Measurements from ENCODE around the gene MTX1. TPM values are rescaled to one million over a fixed set of nuclear protein-coding genes. Genes with fewer than 3 reads are reported as not detected.
"Not testable (repeated sequence)": the region's sequence is repeated elsewhere in the genome, so short reads cannot be mapped to it uniquely, and the experiment has no call there.

Gene MTX1
- total and polyA plus RNA-seq, 2 experiments from 2014 or later, result 77.7 to 106 TPM

- no peak for TF ChIP-seq ZNF462 (CRISPR knock-in tag; IDR thresholded peaks at IDR 0.05)
Measured at GRCh38 chr1:155210314-155211104, 2.0 kb downstream of the MTX1 start (continued).

GRCh38 chr1:155211381-155212050, 3.0 kb downstream of the MTX1 start:
- not testable (repeated sequence) for H3K79me2 ChIP-seq (replicated peaks; ENCODE audit: insufficient read depth); H3K27ac ChIP-seq (ENCODE audit: low read depth); H3K4me3 Mint-ChIP-seq; H3K4me2 ChIP-seq; H4K20me1 ChIP-seq (replicated peaks; ENCODE audit: insufficient read depth); H3K4me3 ChIP-seq; H2AFZ ChIP-seq; H3K27ac Mint-ChIP-seq; H3K27me3 ChIP-seq (ENCODE audit: insufficient read depth); ATAC-seq; H3K9me3 Mint-ChIP-seq; DNase-seq (ENCODE audit: low spot score); H3K36me3 ChIP-seq (ENCODE audit: insufficient read depth); H3K9me2 ChIP-seq (ENCODE audit: insufficient read depth)
- H3K4me1 Mint-ChIP-seq, result peaks cover 23% of the 10 kb centered on the region
- H3K36me3 Mint-ChIP-seq (ENCODE audit: low read depth), result peaks cover 10% of the 10 kb centered on the region; the same call in 2 of the 3 replicates
- peaks cover 21% of the 10 kb centered on the region for H3K4me1 ChIP-seq (ENCODE audit: insufficient read depth)
- H3F3A ChIP-seq (replicated peaks; ENCODE audit: low read depth), result peaks cover 13% of the 10 kb centered on the region
- H3K27me3 Mint-ChIP-seq (ENCODE audit: insufficient read depth, low read depth, poor library complexity), result peaks cover 29% of the 10 kb centered on the region

- H3K4me3 Mint-ChIP-seq, ATAC-seq: not testable (repeated sequence)
Measured at GRCh38 chr1:155212051-155212440, 3.6 kb downstream of the MTX1 start.

GRCh38 chr1:155214702-155215101, 6.2 kb downstream of the MTX1 start:
- not testable (repeated sequence) for H3K79me2 ChIP-seq (replicated peaks; ENCODE audit: insufficient read depth); DNase-seq (ENCODE audit: low spot score); H3K4me3 ChIP-seq; H3K4me3 Mint-ChIP-seq; H3K27me3 ChIP-seq (ENCODE audit: insufficient read depth); H3K9me3 Mint-ChIP-seq; H3K27ac Mint-ChIP-seq; H3K9me2 ChIP-seq (ENCODE audit: insufficient read depth); H3F3A ChIP-seq (replicated peaks; ENCODE audit: low read depth); H2AFZ ChIP-seq; H4K20me1 ChIP-seq (replicated peaks; ENCODE audit: insufficient read depth); ATAC-seq; H3K27ac ChIP-seq (ENCODE audit: low read depth); H3K36me3 ChIP-seq (ENCODE audit: insufficient read depth); H3K4me1 ChIP-seq (ENCODE audit: insufficient read depth); H3K4me2 ChIP-seq
- H3K36me3 Mint-ChIP-seq (ENCODE audit: low read depth), result peaks cover 10% of the 10 kb centered on the region; the same call in 2 of the 3 replicates
- H3K27me3 Mint-ChIP-seq (ENCODE audit: insufficient read depth, low read depth, poor library complexity), result peaks cover 11% of the 10 kb centered on the region
- H3K4me1 Mint-ChIP-seq, result peaks cover 13% of the 10 kb centered on the region

More at GRCh38 chr1:155212051-155212440, 3.6 kb downstream of the MTX1 start:
- H3K9me2 ChIP-seq (ENCODE audit: insufficient read depth); H3K79me2 ChIP-seq (replicated peaks; ENCODE audit: insufficient read depth); H4K20me1 ChIP-seq (replicated peaks; ENCODE audit: insufficient read depth); H3K27ac Mint-ChIP-seq; H3K4me3 ChIP-seq; H3K27me3 ChIP-seq (ENCODE audit: insufficient read depth); H3K36me3 ChIP-seq (ENCODE audit: insufficient read depth); H3K4me2 ChIP-seq; DNase-seq (ENCODE audit: low spot score); H3K9me3 Mint-ChIP-seq; H2AFZ ChIP-seq; H3K27ac ChIP-seq (ENCODE audit: low read depth): not testable (repeated sequence)
- peaks cover 10% of the 10 kb centered on the region; the same call in 2 of the 3 replicates for H3K36me3 Mint-ChIP-seq (ENCODE audit: low read depth)
- peaks cover 18% of the 10 kb centered on the region for H3K4me1 Mint-ChIP-seq
- peaks cover 24% of the 10 kb centered on the region for H3K27me3 Mint-ChIP-seq (ENCODE audit: insufficient read depth, low read depth, poor library complexity)
- H3F3A ChIP-seq (replicated peaks; ENCODE audit: low read depth), result peaks cover 13% of the 10 kb centered on the region
- H3K4me1 ChIP-seq (ENCODE audit: insufficient read depth), result peaks cover 19% of the 10 kb centered on the region
